Measurements from ENCODE around the gene RPS19. TPM values are rescaled to one million over a fixed set of nuclear protein-coding genes. Genes with fewer than 3 reads are reported as not detected.
"Not testable (repeated sequence)": the region's sequence is repeated elsewhere in the genome, so short reads cannot be mapped to it uniquely, and the experiment has no call there.

RPS19 gene
- total RNA-seq, 1 donor = 3,007 TPM

GRCh38 chr19:41859213-41859617 lies 840 bp upstream of the RPS19 start:
- DNase-seq (ENCODE audit: low read depth in 2 of 3, low spot score in 2 of 3) = no peak

- no peak for DNase-seq (ENCODE audit: low read depth in 2 of 3, low spot score in 2 of 3)
Measured at GRCh38 chr19:41860419-41861115, 512 bp downstream of the RPS19 start.

- no peak for DNase-seq (ENCODE audit: low read depth in 2 of 3, low spot score in 2 of 3)
Measured at GRCh38 chr19:41861116-41861768, 1.2 kb downstream of the RPS19 start.

GRCh38 chr19:41861846-41862245 lies 1.8 kb downstream of the RPS19 start:
- no peak for DNase-seq (ENCODE audit: low read depth in 2 of 3, low spot score in 2 of 3)

GRCh38 chr19:41862445-41862986 lies 2.5 kb downstream of the RPS19 start:
- no peak for DNase-seq (ENCODE audit: low read depth in 2 of 3, low spot score in 2 of 3)

- DNase-seq (ENCODE audit: low read depth in 2 of 3, low spot score in 2 of 3) = peak in 1 of 3 donors; percentile 45
Measured at GRCh38 chr19:41863209-41863931, 3.3 kb downstream of the RPS19 start.

- DNase-seq (ENCODE audit: low read depth in 2 of 3, low spot score in 2 of 3) = no peak
Measured at GRCh38 chr19:41864374-41864773, 4.3 kb downstream of the RPS19 start.

- DNase-seq (ENCODE audit: low read depth in 2 of 3, low spot score in 2 of 3) = no peak
Measured at GRCh38 chr19:41866284-41866683, 6.2 kb downstream of the RPS19 start.

- DNase-seq (ENCODE audit: low read depth in 2 of 3, low spot score in 2 of 3) = no peak
Measured at GRCh38 chr19:41868120-41868988, 8.3 kb downstream of the RPS19 start.

GRCh38 chr19:41868989-41869300 lies 8.9 kb downstream of the RPS19 start:
- no peak for DNase-seq (ENCODE audit: low read depth in 2 of 3, low spot score in 2 of 3)

- no peak for DNase-seq (ENCODE audit: low read depth in 2 of 3, low spot score in 2 of 3)
Measured at GRCh38 chr19:41869374-41869955, 9.4 kb downstream of the RPS19 start.

GRCh38 chr19:41870401-41870873 lies 10.4 kb downstream of the RPS19 start:
- DNase-seq (ENCODE audit: low read depth in 2 of 3, low spot score in 2 of 3) = no peak

- peak; percentile 37 to 73 (median 67) for DNase-seq (ENCODE audit: low read depth in 2 of 3, low spot score in 2 of 3)
Measured at GRCh38 chr19:41871573-41872383, 11.7 kb downstream of the RPS19 start.

- DNase-seq (ENCODE audit: low read depth in 2 of 3, low spot score in 2 of 3) = no peak
Measured at GRCh38 chr19:41872384-41872774, 12.3 kb downstream of the RPS19 start.

- peak in 2 of 3 donors; percentile 47 to 60 for DNase-seq (ENCODE audit: low read depth in 2 of 3, low spot score in 2 of 3)
Measured at GRCh38 chr19:41872775-41873647, 13.0 kb downstream of the RPS19 start.

GRCh38 chr19:41875973-41876372 lies 15.9 kb downstream of the RPS19 start:
- not testable (repeated sequence) for DNase-seq (ENCODE audit: low read depth in 2 of 3, low spot score in 2 of 3)

GRCh38 chr19:41876847-41877832 lies 17.1 kb downstream of the RPS19 start, which contains the start of gene CD79A:
CD79A (plus strand) TSS chr19:41877279; CDS start chr19:41877305, 26 bp downstream.
- peak in 2 of 3 donors; percentile 78 to 85 for DNase-seq (ENCODE audit: low read depth in 2 of 3, low spot score in 2 of 3)

Data from hematopoietic multipotent progenitor cell (in vitro differentiated cells).